ENCODE measurements around the gene TFAP2E. TPM values are rescaled to one million over a fixed set of nuclear protein-coding genes. Genes with fewer than 3 reads are reported as not detected.

Gene TFAP2E
- total RNA-seq, 1 experiment from 2014 or later = 0.72 TPM

DNA sequence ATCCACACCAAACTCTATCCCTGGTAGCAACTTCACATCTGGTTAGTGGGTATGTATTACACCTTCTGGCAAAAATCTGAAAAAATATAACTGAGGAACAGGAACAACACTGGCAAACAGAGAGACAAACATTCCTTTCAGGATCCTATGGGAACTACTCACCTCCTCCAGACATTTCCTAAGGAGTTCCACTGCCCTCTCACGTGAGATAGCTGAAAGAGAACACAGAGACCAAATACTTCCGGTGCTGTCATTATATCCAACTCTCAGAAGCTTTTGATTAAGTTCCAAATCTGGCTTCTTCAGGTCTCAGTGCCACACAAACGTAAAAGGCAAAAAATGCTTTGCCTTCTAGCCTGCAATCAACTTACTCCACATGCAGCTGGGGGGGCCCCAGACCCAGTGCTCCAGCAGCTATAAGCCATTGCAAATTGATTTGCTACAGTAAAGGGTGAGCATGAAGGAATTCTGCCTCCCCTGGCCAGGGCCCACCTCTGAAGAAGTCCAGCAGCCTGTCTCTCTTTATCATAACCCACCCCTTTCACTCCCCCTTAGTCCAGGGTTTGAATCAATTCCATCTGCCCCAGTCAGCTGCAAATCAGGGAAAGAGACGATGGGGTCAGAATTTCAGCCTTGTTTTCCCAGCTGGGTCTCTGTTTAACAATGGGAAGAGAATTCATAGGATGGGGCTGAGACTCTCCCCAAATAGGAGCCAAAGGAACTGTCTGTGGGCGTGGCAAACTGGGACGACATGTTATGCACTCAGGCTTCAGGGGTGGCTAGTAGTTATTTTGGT, 32.2 kb downstream of the TFAP2E start:
- Histone ChIP-seq H3K4me1 (replicated peaks; ENCODE audit: insufficient read depth) (no peaks in the 10 kb centered on the region), H2AFZ (no peak overlapping the region), H3K9me2 (ENCODE audit: insufficient read depth) (no peaks in the 10 kb centered on the region), H3K36me3 (ENCODE audit: low read depth) (peaks cover 29% of the 10 kb centered on the region), H3K27me3 (ENCODE audit: insufficient read depth, low read depth) (no peaks in the 10 kb centered on the region), H3K9me3 (ENCODE audit: insufficient read depth, low read depth) (no peaks in the 10 kb centered on the region), H3K27ac (no peak overlapping the region), H4K20me1 (ENCODE audit: insufficient read depth) (peaks cover 46% of the 10 kb centered on the region), H3K4me3 (no peak overlapping the region), H3F3A (ENCODE audit: insufficient read depth, low read depth) (no peaks in the 10 kb centered on the region), H3K4me2 (no peak overlapping the region), H3K79me2 (ENCODE audit: low read depth) (peaks cover 16% of the 10 kb centered on the region; the same call in 1 of the 2 replicates)
- ChIA-PET POLR2A (ENCODE audit: unreplicated experiment) (no interaction called here), CTCF (no interaction called here)
- intact Hi-C loops (cut with micrococcal nuclease; ENCODE audit: unreplicated experiment) = no loop called here
- BruUV-seq (replicated peaks) = no TSS peak
- no peak for TF ChIP-seq EZH2 (IDR thresholded peaks at IDR 0.05; ENCODE audit: low read depth)
- TF ChIP-seq, protein P1, sequence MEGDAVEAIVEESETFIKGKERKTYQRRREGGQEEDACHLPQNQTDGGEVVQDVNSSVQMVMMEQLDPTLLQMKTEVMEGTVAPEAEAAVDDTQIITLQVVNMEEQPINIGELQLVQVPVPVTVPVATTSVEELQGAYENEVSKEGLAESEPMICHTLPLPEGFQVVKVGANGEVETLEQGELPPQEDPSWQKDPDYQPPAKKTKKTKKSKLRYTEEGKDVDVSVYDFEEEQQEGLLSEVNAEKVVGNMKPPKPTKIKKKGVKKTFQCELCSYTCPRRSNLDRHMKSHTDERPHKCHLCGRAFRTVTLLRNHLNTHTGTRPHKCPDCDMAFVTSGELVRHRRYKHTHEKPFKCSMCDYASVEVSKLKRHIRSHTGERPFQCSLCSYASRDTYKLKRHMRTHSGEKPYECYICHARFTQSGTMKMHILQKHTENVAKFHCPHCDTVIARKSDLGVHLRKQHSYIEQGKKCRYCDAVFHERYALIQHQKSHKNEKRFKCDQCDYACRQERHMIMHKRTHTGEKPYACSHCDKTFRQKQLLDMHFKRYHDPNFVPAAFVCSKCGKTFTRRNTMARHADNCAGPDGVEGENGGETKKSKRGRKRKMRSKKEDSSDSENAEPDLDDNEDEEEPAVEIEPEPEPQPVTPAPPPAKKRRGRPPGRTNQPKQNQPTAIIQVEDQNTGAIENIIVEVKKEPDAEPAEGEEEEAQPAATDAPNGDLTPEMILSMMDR (conservative IDR thresholded peaks at IDR 0.05) = no peak
- no peak for DNase-seq

DNA sequence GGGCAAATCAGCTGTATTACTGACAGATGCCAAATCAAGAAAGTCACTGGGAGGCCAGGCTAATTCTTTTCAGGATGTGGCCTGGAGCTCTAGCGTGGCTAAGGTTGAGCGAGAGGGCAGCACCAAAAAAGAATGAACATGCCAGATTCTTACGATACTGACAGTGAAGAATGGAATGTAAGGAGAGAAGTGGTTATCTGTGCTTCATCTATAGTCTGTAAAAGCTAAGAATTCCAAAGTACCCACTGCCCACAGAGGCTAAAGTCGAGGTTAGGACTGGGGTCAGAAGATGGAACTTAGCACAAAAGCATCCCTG, 32.7 kb downstream of the TFAP2E start:
- no peaks in the 10 kb centered on the region for H3K9me2 ChIP-seq (ENCODE audit: insufficient read depth)
- no peak overlapping the region for H3K4me3 ChIP-seq
- H3K36me3 ChIP-seq (ENCODE audit: low read depth) = peaks cover 25% of the 10 kb centered on the region
- intact Hi-C loops (cut with micrococcal nuclease; ENCODE audit: unreplicated experiment) = no loop called here
- no peak overlapping the region for H2AFZ ChIP-seq
- POLR2A ChIA-PET (ENCODE audit: unreplicated experiment) = no interaction called here
- peaks cover 16% of the 10 kb centered on the region; the same call in 1 of the 2 replicates for H3K79me2 ChIP-seq (ENCODE audit: low read depth)
- no peak overlapping the region for H3K4me2 ChIP-seq
- no peaks in the 10 kb centered on the region for H3K4me1 ChIP-seq (replicated peaks; ENCODE audit: insufficient read depth)
- no peaks in the 10 kb centered on the region for H3K9me3 ChIP-seq (ENCODE audit: insufficient read depth, low read depth)
- CTCF ChIA-PET = no interaction called here
- TF ChIP-seq, protein P1 (conservative IDR thresholded peaks at IDR 0.05) = no peak
- no peak for TF ChIP-seq EZH2 (IDR thresholded peaks at IDR 0.05; ENCODE audit: low read depth)
- H3K27ac ChIP-seq = no peak overlapping the region
- no peaks in the 10 kb centered on the region for H3K27me3 ChIP-seq (ENCODE audit: insufficient read depth, low read depth)
- H3F3A ChIP-seq (ENCODE audit: insufficient read depth, low read depth) = no peaks in the 10 kb centered on the region
- BruUV-seq (replicated peaks) = no TSS peak
- peak in 1 of 2 experiments; percentile 30 for DNase-seq
- H4K20me1 ChIP-seq (ENCODE audit: insufficient read depth) = peaks cover 51% of the 10 kb centered on the region

DNA sequence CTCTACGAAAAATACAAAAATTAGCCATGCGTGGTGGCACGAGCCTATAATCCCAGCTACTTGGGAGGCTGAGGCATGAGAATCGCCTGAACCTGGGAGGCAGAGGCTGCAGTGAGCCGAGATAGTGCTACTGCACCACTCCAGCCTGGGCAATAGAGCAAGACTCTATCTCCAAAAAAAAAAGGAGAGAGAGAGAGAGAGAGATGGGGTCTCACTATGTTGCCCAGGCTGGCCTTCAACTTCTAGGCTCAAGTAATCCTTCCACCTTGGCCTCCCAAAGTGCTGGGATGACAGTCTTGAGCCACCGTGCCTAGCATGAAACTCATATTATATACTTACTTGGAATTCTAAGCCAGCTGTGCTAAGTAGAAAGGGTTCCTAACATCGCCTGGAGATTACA, 38.5 kb downstream of the TFAP2E start:
- H3K36me3 ChIP-seq (ENCODE audit: low read depth) = peaks cover 20% of the 10 kb centered on the region
- ChIA-PET POLR2A (ENCODE audit: unreplicated experiment) (interaction anchor here (0.7 kb wide), 1 partner anchor 27 kb away, joined by 11 read pairs; no protein-coding TSS in a partner anchor), CTCF (interaction anchor here (0.5 kb wide), 1 partner anchor 168 kb away, joined by 3 read pairs; no protein-coding TSS in a partner anchor)
- no peaks in the 10 kb centered on the region for H3K9me3 ChIP-seq (ENCODE audit: insufficient read depth, low read depth)
- H2AFZ ChIP-seq = no peak overlapping the region
- no peaks in the 10 kb centered on the region for H3K9me2 ChIP-seq (ENCODE audit: insufficient read depth)
- no peak overlapping the region for H3K27ac ChIP-seq
- H4K20me1 ChIP-seq (ENCODE audit: insufficient read depth) = peaks cover 60% of the 10 kb centered on the region
- intact Hi-C loops (cut with micrococcal nuclease; ENCODE audit: unreplicated experiment) = no loop called here
- BruUV-seq (replicated peaks) = no TSS peak
- H3K79me2 ChIP-seq (ENCODE audit: low read depth) = peaks cover 58% of the 10 kb centered on the region
- TF ChIP-seq, protein P1 (conservative IDR thresholded peaks at IDR 0.05) = no peak
- TF ChIP-seq EZH2 (IDR thresholded peaks at IDR 0.05; ENCODE audit: low read depth) = no peak
- no peaks in the 10 kb centered on the region for H3F3A ChIP-seq (ENCODE audit: insufficient read depth, low read depth)
- H3K4me2 ChIP-seq = no peak overlapping the region
- no peaks in the 10 kb centered on the region for H3K4me1 ChIP-seq (replicated peaks; ENCODE audit: insufficient read depth)
- DNase-seq = no peak
- H3K4me3 ChIP-seq = no peak overlapping the region
- no peaks in the 10 kb centered on the region for H3K27me3 ChIP-seq (ENCODE audit: insufficient read depth, low read depth)

Measured in PC-9 (cell line).